GM10248 (cell line): ENCODE data around the gene SSBP1.

ENCODE experiments used
- CTCF ChIA-PET: fragments of 300-600 bp; sonication (Branson Sonifier 250); formaldehyde crosslinking; extraction: SDS; loops from one replicate; lab custom pipeline; 2021; ENCODE audit warnings: antibody characterized with exemption; lab: Yijun Ruan, JAX
- POLR2A ChIA-PET: fragments of 350-650 bp; sonication (Branson Sonifier 250); formaldehyde crosslinking; extraction: SDS; loops from one replicate; lab custom pipeline; 2020; ENCODE audit warnings: antibody characterized with exemption; lab: Yijun Ruan, JAX
- DNase-seq: peaks from one replicate; pipeline ENCODE4 v3.0.0; 2012; ENCODE audit errors: extremely low spot score
- CTCF ChIP-seq: IDR thresholded peaks from 2 replicates; pipeline ENCODE4 v1.5.1; 2012; ENCODE audit warnings: mild to moderate bottlenecking, low read depth; ENCODE audit errors: extremely low read depth, missing control alignments, control extremely low read depth

The SSBP1 gene

GRCh38 chr7:141713890-141714289 lies 24.3 kb upstream of the SSBP1 start:
- DNase-seq, result no peak
- TF ChIP-seq CTCF, result no peak
- CTCF ChIA-PET, result interaction anchor here (0.9 to 2.7 kb wide), 9 partner anchors 8 to 72 kb away, joined by 3 to 10 read pairs (median 6); partner anchors contain the start of gene SSBP1
- POLR2A ChIA-PET, result no interaction called here

- ChIA-PET POLR2A (no interaction called here), CTCF (interaction anchor here (1.3 to 2.7 kb wide), 8 partner anchors 8 to 73 kb away, joined by 3 to 10 read pairs (median 7); partner anchors contain the start of gene SSBP1)
- TF ChIP-seq CTCF, result no peak
- DNase-seq, result no peak
These were observed 23.6 kb upstream of the SSBP1 start for GRCh38 chr7:141714571-141714970.

- ChIA-PET CTCF (interaction anchor here (1.3 to 2.7 kb wide), 6 partner anchors 12 to 73 kb away, joined by 3 to 10 read pairs (median 6); partner anchors contain the start of gene SSBP1), POLR2A (no interaction called here)
- DNase-seq, result no peak
- no peak for TF ChIP-seq CTCF
These were observed 23.1 kb upstream of the SSBP1 start for GRCh38 chr7:141715018-141715417.

- no peak for DNase-seq
- CTCF ChIA-PET, result interaction anchor here (0.9 to 2.7 kb wide), 6 partner anchors 12 to 70 kb away, joined by 3 to 9 read pairs (median 4); no protein-coding TSS in a partner anchor
- POLR2A ChIA-PET, result no interaction called here
- TF ChIP-seq CTCF, result no peak
These were observed 22.1 kb upstream of the SSBP1 start for GRCh38 chr7:141715794-141716689.

- ChIA-PET POLR2A (no interaction called here), CTCF (interaction anchor here (1.0 to 1.2 kb wide), 2 partner anchors 9 to 13 kb away, joined by 3 to 5 read pairs; partner anchors contain the start of gene WEE2)
- no peak for TF ChIP-seq CTCF
- no peak for DNase-seq
These were observed 20.7 kb upstream of the SSBP1 start for GRCh38 chr7:141717450-141717849.

- no peak for TF ChIP-seq CTCF
- no peak for DNase-seq
- ChIA-PET CTCF (interaction anchor here (0.8 to 3.3 kb wide), 6 partner anchors 9 to 68 kb away, joined by 4 to 12 read pairs (median 7); partner anchors contain the start of genes DENND11 and SSBP1), POLR2A (no interaction called here)
These were observed 15.6 kb upstream of the SSBP1 start for GRCh38 chr7:141722529-141722928.
